MM.1S (cell line): ENCODE data around the gene NRP2.

Experiments used
- DNase-seq: peaks from one replicate; pipeline ENCODE4 v3.0.0-alpha.2; 2015
- H2AFZ ChIP-seq: fragments of 300-600 bp; sonication (generic); 2 replicates; pipeline ENCODE4 v1.6.0; 2016; ENCODE audit warnings: antibody characterized with exemption, low read length
- H3F3A ChIP-seq: fragments of 300-600 bp; sonication (generic); 2 replicates; pipeline ENCODE4 v1.6.1; 2016; ENCODE audit warnings: mild to moderate bottlenecking, antibody characterized with exemption, low read length, moderate library complexity, mixed read lengths; ENCODE audit not compliant: insufficient read depth
- H3K27ac ChIP-seq: fragments of 300-600 bp; sonication (generic); 2 replicates; pipeline ENCODE4 v1.5.1; 2016; ENCODE audit warnings: mild to moderate bottlenecking, low read length
- H3K27me3 ChIP-seq: fragments of 300-600 bp; sonication (generic); replicated peaks from 2 replicates; pipeline ENCODE4 v1.6.0; 2016; ENCODE audit warnings: low read length; ENCODE audit not compliant: insufficient read depth
- H3K36me3 ChIP-seq: fragments of 300-600 bp; sonication (generic); replicated peaks from 2 replicates; pipeline ENCODE4 v1.6.1; 2016; ENCODE audit warnings: mild to moderate bottlenecking, low read length, mixed read lengths; ENCODE audit not compliant: insufficient read depth
- H3K4me1 ChIP-seq: fragments of 300-600 bp; sonication (generic); 2 replicates; pipeline ENCODE4 v1.6.1; 2016; ENCODE audit warnings: low read length, mixed read lengths
- H3K4me2 ChIP-seq: fragments of 300-600 bp; sonication (generic); 2 replicates; pipeline ENCODE4 v1.6.0; 2016; ENCODE audit warnings: low read depth, low read length
- H3K4me3 ChIP-seq: fragments of 300-600 bp; sonication (generic); 2 replicates; pipeline ENCODE4 v1.5.1; 2016; ENCODE audit warnings: low read length, mixed read lengths
- H3K79me2 ChIP-seq: fragments of 300-600 bp; sonication (generic); 2 replicates; pipeline ENCODE4 v1.6.1; 2016; ENCODE audit warnings: mixed run types, low read length, mixed read lengths
- H3K9ac ChIP-seq: fragments of 300-600 bp; sonication (generic); 2 replicates; pipeline ENCODE4 v1.6.1; 2016; ENCODE audit warnings: low read length, mixed read lengths
- H3K9me2 ChIP-seq: fragments of 300-600 bp; sonication (generic); replicated peaks from 2 replicates; pipeline ENCODE4 v1.6.1; 2016; ENCODE audit warnings: mild to moderate bottlenecking, low read length, mixed read lengths; ENCODE audit not compliant: insufficient read depth
- H3K9me3 ChIP-seq: fragments of 300-600 bp; sonication (generic); replicated peaks from 2 replicates; pipeline ENCODE4 v1.6.1; 2016; ENCODE audit warnings: mild to moderate bottlenecking, low read length, mixed read lengths; ENCODE audit not compliant: insufficient read depth
- H4K20me1 ChIP-seq: fragments of 300-600 bp; sonication (generic); 2 replicates; pipeline ENCODE4 v1.6.1; 2016; ENCODE audit warnings: mild to moderate bottlenecking, low read length, moderate library complexity, mixed read lengths; ENCODE audit not compliant: insufficient read depth
- EZH2 ChIP-seq: fragments of 300-600 bp; sonication (generic); optimal IDR thresholded peaks from 2 replicates; pipeline ENCODE3; 2017; ENCODE audit warnings: low read depth, mild to moderate bottlenecking, antibody characterized with exemption, low read length, mixed read lengths
- EZH2phosphoT487 ChIP-seq: fragments of 300-600 bp; sonication (generic); IDR thresholded peaks from 2 replicates; pipeline ENCODE4 v1.6.1; 2018; ENCODE audit warnings: antibody characterized with exemption, low read length
- TF ChIP-seq, protein P1 (sequence below): fragments of 300-600 bp; sonication (generic); IDR thresholded peaks from 2 replicates; pipeline ENCODE4 v1.5.1; 2016; ENCODE audit warnings: antibody characterized with exemption, low read length, mixed read lengths

Gene NRP2

DNA sequence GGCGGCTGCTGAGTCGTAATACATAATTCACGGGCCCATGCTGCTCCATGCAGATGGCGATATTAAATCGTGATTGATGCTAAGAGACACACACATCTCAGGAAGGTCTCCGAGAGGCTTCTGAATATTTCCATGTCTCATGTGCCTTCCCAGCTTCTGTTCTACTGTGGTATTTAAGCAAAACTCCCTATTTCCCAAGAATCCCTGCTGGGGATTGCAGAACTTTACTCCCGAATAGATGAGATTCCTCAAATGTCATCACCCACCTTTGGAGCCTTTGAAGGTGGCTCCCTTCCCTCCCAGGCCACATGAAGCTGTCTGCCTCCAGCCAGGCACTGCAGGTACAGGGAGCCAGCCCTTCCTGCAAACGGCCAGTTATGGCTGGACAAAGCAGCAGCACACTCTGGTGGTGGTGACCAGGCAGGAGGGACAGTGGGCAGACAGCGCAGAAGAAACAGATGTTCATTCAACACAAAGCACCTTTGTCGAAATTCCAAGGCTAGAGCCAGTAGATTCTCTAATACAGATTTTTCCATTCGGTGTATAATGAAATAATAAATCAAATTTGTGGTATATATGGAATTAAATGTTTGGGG, 14.1 kb downstream of the NRP2 start:
- Histone ChIP-seq H3K4me2 (no peak overlapping the region), H2AFZ (no peak overlapping the region), H3F3A (no peaks in the 10 kb centered on the region), H3K4me1 (no peaks in the 10 kb centered on the region), H3K36me3 (no peaks in the 10 kb centered on the region), H4K20me1 (no peaks in the 10 kb centered on the region), H3K9ac (no peak overlapping the region), H3K79me2 (no peaks in the 10 kb centered on the region), H3K9me3 (no peaks in the 10 kb centered on the region), H3K27me3 (no peaks in the 10 kb centered on the region), H3K9me2 (no peaks in the 10 kb centered on the region), H3K27ac (no peak overlapping the region), H3K4me3 (no peak overlapping the region)
- TF ChIP-seq, protein P1, sequence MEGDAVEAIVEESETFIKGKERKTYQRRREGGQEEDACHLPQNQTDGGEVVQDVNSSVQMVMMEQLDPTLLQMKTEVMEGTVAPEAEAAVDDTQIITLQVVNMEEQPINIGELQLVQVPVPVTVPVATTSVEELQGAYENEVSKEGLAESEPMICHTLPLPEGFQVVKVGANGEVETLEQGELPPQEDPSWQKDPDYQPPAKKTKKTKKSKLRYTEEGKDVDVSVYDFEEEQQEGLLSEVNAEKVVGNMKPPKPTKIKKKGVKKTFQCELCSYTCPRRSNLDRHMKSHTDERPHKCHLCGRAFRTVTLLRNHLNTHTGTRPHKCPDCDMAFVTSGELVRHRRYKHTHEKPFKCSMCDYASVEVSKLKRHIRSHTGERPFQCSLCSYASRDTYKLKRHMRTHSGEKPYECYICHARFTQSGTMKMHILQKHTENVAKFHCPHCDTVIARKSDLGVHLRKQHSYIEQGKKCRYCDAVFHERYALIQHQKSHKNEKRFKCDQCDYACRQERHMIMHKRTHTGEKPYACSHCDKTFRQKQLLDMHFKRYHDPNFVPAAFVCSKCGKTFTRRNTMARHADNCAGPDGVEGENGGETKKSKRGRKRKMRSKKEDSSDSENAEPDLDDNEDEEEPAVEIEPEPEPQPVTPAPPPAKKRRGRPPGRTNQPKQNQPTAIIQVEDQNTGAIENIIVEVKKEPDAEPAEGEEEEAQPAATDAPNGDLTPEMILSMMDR: no peak
- TF ChIP-seq EZH2phosphoT487: no peak
- DNase-seq: no peak

GRCh38 chr2:205696927-205697441, 14.7 kb downstream of the NRP2 start:
- no peaks in the 10 kb centered on the region for H3K79me2 ChIP-seq
- no peaks in the 10 kb centered on the region for H3K9me2 ChIP-seq
- TF ChIP-seq EZH2 (no peak), EZH2phosphoT487 (no peak)
- TF ChIP-seq, protein P1: no peak
- H3K9me3 ChIP-seq: no peaks in the 10 kb centered on the region
- no peak overlapping the region for H3K27ac ChIP-seq
- H2AFZ ChIP-seq: no peak overlapping the region
- no peaks in the 10 kb centered on the region for H3F3A ChIP-seq
- H3K36me3 ChIP-seq: no peaks in the 10 kb centered on the region
- H3K4me1 ChIP-seq: no peaks in the 10 kb centered on the region
- no peaks in the 10 kb centered on the region for H4K20me1 ChIP-seq
- no peak overlapping the region for H3K4me3 ChIP-seq
- DNase-seq: no peak
- H3K9ac ChIP-seq: no peak overlapping the region
- H3K4me2 ChIP-seq: no peak overlapping the region
- H3K27me3 ChIP-seq: no peaks in the 10 kb centered on the region

DNA sequence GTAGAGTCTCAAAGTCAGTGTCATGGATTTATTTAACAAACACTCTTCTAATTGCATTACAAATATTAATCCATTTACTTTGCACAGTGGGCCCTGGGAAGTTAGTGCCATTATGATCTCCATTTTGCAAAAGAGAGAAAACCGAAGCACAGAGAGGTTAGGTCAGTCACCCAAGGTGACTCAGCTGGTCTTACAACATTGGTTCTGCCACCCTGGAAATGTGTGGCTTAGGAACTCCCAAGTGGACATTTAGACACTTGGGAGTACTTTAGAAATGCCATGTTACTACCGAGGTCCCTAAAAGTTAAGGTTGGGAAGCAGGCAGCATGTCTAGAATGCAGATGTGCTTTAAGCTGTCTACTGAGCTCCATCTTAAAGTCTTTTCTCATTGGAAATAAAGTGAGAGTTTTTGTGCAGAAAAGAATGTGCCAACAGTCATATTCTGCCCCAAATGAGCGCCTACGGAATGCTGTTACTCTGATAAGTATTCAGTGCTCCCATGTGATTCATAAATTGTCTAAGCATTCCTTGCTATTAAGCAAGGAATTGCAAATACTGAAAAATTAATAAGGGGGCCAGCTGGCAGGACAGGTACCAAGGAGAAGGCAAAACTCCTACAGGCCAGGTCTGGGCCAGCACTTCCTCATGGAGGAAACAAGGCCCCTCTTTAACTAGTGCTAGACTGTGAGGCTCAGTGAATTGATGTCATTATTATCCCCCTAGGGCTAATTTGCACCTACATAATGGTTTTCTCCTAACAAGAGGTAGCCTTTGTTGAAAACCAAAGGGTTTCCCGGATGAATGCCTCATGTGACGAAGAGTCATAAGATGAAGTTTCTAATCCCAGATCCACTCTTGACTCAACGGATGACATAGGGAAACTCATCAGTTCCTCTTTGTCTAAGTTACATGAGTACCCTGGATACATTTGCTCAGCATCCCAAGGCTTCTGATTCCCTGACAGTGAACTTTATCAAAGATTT, 16.3 kb downstream of the NRP2 start:
- TF ChIP-seq, protein P1: no peak
- TF ChIP-seq EZH2phosphoT487 (no peak), EZH2 (no peak)
- Histone ChIP-seq H3K9ac (no peak overlapping the region), H4K20me1 (no peaks in the 10 kb centered on the region), H3K36me3 (no peaks in the 10 kb centered on the region), H3F3A (no peaks in the 10 kb centered on the region), H3K27me3 (no peaks in the 10 kb centered on the region), H2AFZ (no peak overlapping the region), H3K9me2 (no peaks in the 10 kb centered on the region), H3K4me1 (no peaks in the 10 kb centered on the region), H3K4me3 (no peak overlapping the region), H3K9me3 (no peaks in the 10 kb centered on the region), H3K4me2 (no peak overlapping the region), H3K27ac (no peak overlapping the region), H3K79me2 (no peaks in the 10 kb centered on the region)
- DNase-seq: no peak
